Endothelial cell of umbilical vein (primary cell): ENCODE results near the gene PDHA2.

Source experiments
- CTCF ChIP-seq, 2 donors: IDR thresholded peaks; 1 replicate in 1 of 2; 2 replicates in 1 of 2; pipeline ENCODE4 v1.5.1; 2011; ENCODE audit warnings: low read length in 2 of 2, mild to moderate bottlenecking in 2 of 2, moderate library complexity in 2 of 2, control low read depth in 1 of 2, inconsistent platforms in 1 of 2, low read depth in 1 of 2; ENCODE audit not compliant: insufficient read depth in 1 of 2; ENCODE audit errors: extremely low read depth in 1 of 2
- EZH2 ChIP-seq: IDR thresholded peaks from 2 replicates; pipeline ENCODE4 v1.6.1; 2012; ENCODE audit warnings: borderline replicate concordance, low read depth, mild to moderate bottlenecking, moderate library complexity, low read length, inconsistent platforms; ENCODE audit not compliant: severe bottlenecking
- FOS ChIP-seq: IDR thresholded peaks from 2 replicates; pipeline ENCODE4 v1.6.1; 2011; ENCODE audit warnings: mild to moderate bottlenecking, low read length, moderate library complexity, borderline replicate concordance; ENCODE audit not compliant: insufficient read depth
- GATA2 ChIP-seq: IDR thresholded peaks from 2 replicates; pipeline ENCODE4 v1.7.0; 2011; ENCODE audit warnings: low read depth, mild to moderate bottlenecking, moderate library complexity, mixed read lengths, low read length; ENCODE audit not compliant: insufficient read length, insufficient read depth
- JUN ChIP-seq: IDR thresholded peaks from 2 replicates; pipeline ENCODE4 v1.6.1; 2011; ENCODE audit warnings: borderline replicate concordance, low read depth; ENCODE audit not compliant: insufficient read length, insufficient read depth
- MYC ChIP-seq: IDR thresholded peaks from one replicate; pipeline ENCODE4 v1.6.1; 2011; ENCODE audit warnings: mild to moderate bottlenecking, low read depth, low read length
- POLR2A ChIP-seq: IDR thresholded peaks from 2 replicates; pipeline ENCODE4 v1.6.1; 2012; ENCODE audit warnings: low read depth, mild to moderate bottlenecking, control low read depth, low read length
- POLR2AphosphoS5 ChIP-seq: IDR thresholded peaks from 2 replicates; pipeline ENCODE4 v1.6.1; 2012; ENCODE audit warnings: low read depth, mild to moderate bottlenecking, control low read depth, low read length, moderate library complexity; ENCODE audit not compliant: insufficient read depth
- TF ChIP-seq, protein P1 (sequence below): IDR thresholded peaks from 2 replicates; pipeline ENCODE4 v1.6.1; 2011; ENCODE audit not compliant: insufficient read depth, insufficient read length

DNA sequence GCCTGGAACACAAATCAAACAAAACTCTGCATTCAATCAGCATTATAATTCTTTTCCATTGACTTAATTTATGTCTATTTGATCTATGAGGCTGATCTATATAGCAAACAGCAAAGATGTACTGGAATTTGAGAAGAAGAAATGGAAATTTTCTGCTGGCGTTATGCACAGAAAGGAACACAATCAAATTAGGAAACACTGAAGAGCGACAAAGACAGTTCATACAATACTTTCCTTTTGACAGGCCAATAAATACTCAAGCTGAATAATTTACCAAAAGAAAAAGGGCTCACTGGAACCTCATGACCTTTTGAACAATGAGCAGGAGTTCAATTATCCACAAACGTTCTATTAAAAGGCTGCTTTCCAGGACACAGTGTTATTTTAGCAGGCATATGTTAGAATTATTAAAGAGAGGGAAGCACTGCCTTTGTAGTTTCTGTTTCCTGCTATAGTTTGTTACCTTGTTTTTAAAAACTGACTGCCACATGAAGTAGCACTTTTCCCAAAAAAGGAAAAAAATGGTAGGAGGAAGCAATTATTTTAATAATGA is 8.1 kb downstream of the PDHA2 start:
- TF ChIP-seq CTCF (IDR thresholded peaks at IDR 0.05; ENCODE audit: extremely low read depth in 1 of 2, insufficient read depth in 1 of 2, low read depth in 1 of 2, low read length in 2 of 2) (no peak), JUN (no peak), EZH2 (no peak), GATA2 (no peak), POLR2A (no peak), POLR2AphosphoS5 (no peak), MYC (no peak), FOS (no peak)
- TF ChIP-seq, protein P1, sequence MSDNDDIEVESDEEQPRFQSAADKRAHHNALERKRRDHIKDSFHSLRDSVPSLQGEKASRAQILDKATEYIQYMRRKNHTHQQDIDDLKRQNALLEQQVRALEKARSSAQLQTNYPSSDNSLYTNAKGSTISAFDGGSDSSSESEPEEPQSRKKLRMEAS = no peak
